H1 (cell line): ENCODE results near the gene CCR9. TPM values are rescaled to one million over a fixed set of nuclear protein-coding genes. Genes with fewer than 3 reads are reported as not detected.

ENCODE experiments used
- CTCF ChIA-PET: fragments of 300-600 bp; sonication (Branson Sonifier 250); formaldehyde crosslinking; loops from one replicate; lab custom pipeline; 2021; ENCODE audit not compliant: partially characterized antibody; lab: Charles Lee
- POLR2A ChIA-PET: fragments of 300-600 bp; sonication (Branson Sonifier 250); formaldehyde crosslinking; loops from one replicate; lab custom pipeline; 2021; ENCODE audit warnings: inconsistent platforms; ENCODE audit not compliant: partially characterized antibody; lab: Charles Lee
- DNase-seq, 2 experiments: peaks; one replicate each; pipeline versions ENCODE4 v3.0.0 to v3.0.0-alpha.2; 2010 to 2022; ENCODE audit warnings: low spot score in 2 of 2, low read depth in 1 of 2, mixed read lengths in 1 of 2
- FAIRE-seq: peaks from 2 replicates; lab custom pipeline; 2011; peaks lifted over from hg19 to GRCh38; lab: Jason Lieb, UNC
- H2AFZ ChIP-seq: 2 replicates; pipeline ENCODE4 v1.8.1; 2012; ENCODE audit warnings: low read length, inconsistent platforms
- H2AK5ac ChIP-seq: 2 replicates; pipeline ENCODE4 v1.6.1; 2013; ENCODE audit warnings: low read depth, low read length
- H2BK120ac ChIP-seq: replicated peaks from 2 replicates; pipeline ENCODE3; 2013; ENCODE audit warnings: low read depth, low read length, inconsistent platforms
- H2BK12ac ChIP-seq: 2 replicates; pipeline ENCODE4 v1.6.1; 2013; ENCODE audit warnings: low read depth, low read length
- H2BK15ac ChIP-seq: 2 replicates; pipeline ENCODE4 v1.6.1; 2013; ENCODE audit warnings: low read length
- H2BK20ac ChIP-seq: 2 replicates; pipeline ENCODE4 v1.6.1; 2013; ENCODE audit warnings: low read length
- H2BK5ac ChIP-seq: 2 replicates; pipeline ENCODE4 v1.6.1; 2013; ENCODE audit warnings: low read depth, low read length
- H3K14ac ChIP-seq: 2 replicates; pipeline ENCODE4 v1.6.1; 2013; ENCODE audit warnings: inconsistent platforms; ENCODE audit not compliant: insufficient read length
- H3K18ac ChIP-seq: 2 replicates; pipeline ENCODE4 v1.6.1; 2013; ENCODE audit warnings: low read length; ENCODE audit errors: extremely low read depth
- H3K23ac ChIP-seq: 2 replicates; pipeline ENCODE4 v1.6.1; 2013; ENCODE audit warnings: inconsistent platforms; ENCODE audit not compliant: insufficient read length
- H3K23me2 ChIP-seq: 2 replicates; pipeline ENCODE4 v1.6.1; 2013; ENCODE audit warnings: low read depth, low read length
- H3K27ac ChIP-seq: 2 replicates; pipeline ENCODE4 v1.6.1; 2011; ENCODE audit warnings: low read depth, low read length, inconsistent platforms
- H3K27me3 ChIP-seq, 4 experiments: replicated peaks in 1 of 4; 1 replicate in 1 of 4; 2 replicates in 3 of 4; pipeline versions ENCODE4 v1.6.1 to v1.8.1; 2011 to 2013; ENCODE audit warnings: low read length in 3 of 4, mild to moderate bottlenecking in 3 of 4, inconsistent platforms in 2 of 4, mixed read lengths in 2 of 4, moderate library complexity in 1 of 4; ENCODE audit not compliant: control insufficient read depth in 3 of 4, insufficient read depth in 3 of 4; ENCODE audit errors: extremely low read depth in 1 of 4
- H3K36me3 ChIP-seq, 4 experiments: 2 replicates each; pipeline versions ENCODE4 v1.6.1 to v1.8.1; 2011 to 2013; ENCODE audit warnings: mild to moderate bottlenecking in 4 of 4, low read length in 3 of 4, moderate library complexity in 2 of 4, control low read depth in 1 of 4, inconsistent platforms in 1 of 4; ENCODE audit not compliant: insufficient read depth in 4 of 4, control insufficient read depth in 2 of 4
- H3K4ac ChIP-seq: replicated peaks from 2 replicates; pipeline ENCODE3; 2013; ENCODE audit warnings: low read length, low read depth, mixed read lengths, inconsistent platforms; ENCODE audit not compliant: insufficient read length
- H3K4me1 ChIP-seq, 4 experiments: replicated peaks in 1 of 4; 1 replicate in 1 of 4; 2 replicates in 3 of 4; pipeline versions ENCODE4 v1.6.1 to v1.8.1; 2011 to 2013; ENCODE audit warnings: low read length in 3 of 4, inconsistent platforms in 2 of 4, mixed read lengths in 1 of 4; ENCODE audit not compliant: insufficient read depth in 4 of 4, control insufficient read depth in 3 of 4
- H3K4me2 ChIP-seq, 2 experiments: 2 replicates each; pipeline versions ENCODE4 v1.6.1 to v1.8.1; 2011 to 2013; ENCODE audit warnings: low read depth in 2 of 2, low read length in 2 of 2, control low read depth in 1 of 2, inconsistent platforms in 1 of 2, mild to moderate bottlenecking in 1 of 2; ENCODE audit not compliant: insufficient read depth in 1 of 2
- H3K4me3 ChIP-seq, 4 experiments: fragments of 200-600, 300-600 bp in 1 of 4; sonication (generic), shearing (Covaris generic), sonication (Bioruptor Twin) in 1 of 4; 2 replicates each; pipeline versions ENCODE4 v1.5.1 to v1.8.1; 2011 to 2016; ENCODE audit warnings: low read length in 4 of 4, low read depth in 3 of 4, control low read depth in 2 of 4, inconsistent platforms in 2 of 4, mild to moderate bottlenecking in 2 of 4, mixed read lengths in 1 of 4, moderate library complexity in 1 of 4; ENCODE audit not compliant: insufficient read depth in 2 of 4; ENCODE audit errors: extremely low read depth in 1 of 4
- H3K56ac ChIP-seq: replicated peaks from 2 replicates; pipeline ENCODE3; 2013; ENCODE audit warnings: low read depth, mild to moderate bottlenecking, mixed read lengths, low read length, inconsistent platforms; ENCODE audit not compliant: insufficient read length
- H3K79me1 ChIP-seq: 2 replicates; pipeline ENCODE4 v1.6.1; 2013; ENCODE audit warnings: low read depth, low read length, control low read depth
- H3K79me2 ChIP-seq, 2 experiments: 2 replicates each; pipeline versions ENCODE4 v1.6.1 to v1.8.1; 2012 to 2013; ENCODE audit warnings: low read length in 2 of 2, mild to moderate bottlenecking in 2 of 2, inconsistent platforms in 1 of 2; ENCODE audit not compliant: insufficient read depth in 2 of 2, control insufficient read depth in 1 of 2
- H3K9ac ChIP-seq, 4 experiments: replicated peaks in 1 of 4; 1 replicate in 1 of 4; 2 replicates in 3 of 4; pipeline versions ENCODE4 v1.6.1 to v1.8.1; 2011 to 2013; ENCODE audit warnings: low read depth in 3 of 4, low read length in 3 of 4, control low read depth in 2 of 4, mild to moderate bottlenecking in 2 of 4, moderate library complexity in 2 of 4, inconsistent platforms in 1 of 4; ENCODE audit errors: extremely low read depth in 1 of 4
- H3K9me3 ChIP-seq, 2 experiments: 2 replicates each; pipeline versions ENCODE4 v1.6.1 to v1.8.1; 2012 to 2013; ENCODE audit warnings: mild to moderate bottlenecking in 2 of 2, moderate library complexity in 2 of 2, control low read depth in 1 of 2, inconsistent platforms in 1 of 2, low read depth in 1 of 2, low read length in 1 of 2, mixed read lengths in 1 of 2; ENCODE audit not compliant: insufficient read depth in 2 of 2
- H4K20me1 ChIP-seq, 2 experiments: replicated peaks in 1 of 2; 2 replicates each; pipeline versions ENCODE3 to v1.8.1; 2011 to 2013; ENCODE audit warnings: inconsistent platforms in 2 of 2, low read length in 2 of 2, mild to moderate bottlenecking in 1 of 2; ENCODE audit not compliant: insufficient read depth in 2 of 2, control insufficient read depth in 1 of 2
- H4K5ac ChIP-seq: 2 replicates; pipeline ENCODE4 v1.6.1; 2013; ENCODE audit warnings: low read length, low read depth, mixed read lengths, inconsistent platforms; ENCODE audit not compliant: insufficient read length
- H4K8ac ChIP-seq: 2 replicates; pipeline ENCODE4 v1.8.0; 2013; ENCODE audit warnings: mild to moderate bottlenecking, moderate library complexity, low read length, inconsistent platforms; ENCODE audit not compliant: insufficient read depth; ENCODE audit errors: extremely low read depth
- H4K91ac ChIP-seq: replicated peaks from 2 replicates; pipeline ENCODE3; 2013; ENCODE audit warnings: low read length, mixed read lengths, inconsistent platforms; ENCODE audit not compliant: insufficient read length
- JUND ChIP-seq: IDR thresholded peaks from 2 replicates; pipeline ENCODE4 v1.6.1; 2011; ENCODE audit warnings: mild to moderate bottlenecking, improper control_type of control experiment, low read length
- WGBS, 2 experiments: shearing (Covaris generic) in 1 of 2; methylation state at CpG; one replicate each; pipeline versions ENCODE4 v1.1.6 to v1.1.7; 2013 to 2015; ENCODE audit warnings: low lambda C conversion rate in 2 of 2, mixed read lengths in 2 of 2, inconsistent platforms in 1 of 2, low coverage in 1 of 2, missing lambda C conversion rate in 1 of 2; ENCODE audit not compliant: insufficient replicate concordance in 2 of 2, insufficient coverage in 1 of 2, insufficient read length in 1 of 2; ENCODE audit errors: extremely low coverage in 1 of 2, missing lambda C conversion rate in 1 of 2; 5-methylcytosine and 5-hydroxymethylcytosine counted together
- polyA plus RNA-seq, 7 experiments: library from polyadenylated mRNA; depleted of rRNA in 3 of 7; stranded (reverse) in 5 of 7; unstranded in 2 of 7; fragments of >200 nt in 5 of 7; fragments of 200-250 nt in 2 of 7; gene quantifications; 1 replicate in 5 of 7; 2 replicates in 1 of 7; 4 replicates in 1 of 7; pipeline versions ENCODE4 v1.2.1 to v1.2.3, GENCODE V29; 2011 to 2013; ENCODE audit warnings: missing spikeins in 2 of 7, mixed read lengths in 2 of 7
- total RNA-seq: library from RNA; stranded (reverse); fragmentation: NEBNext Ultra II Directional; extraction: Animal tissue kit (Norgen Biotek cat#: 25700); gene quantifications from 2 replicates; pipeline ENCODE4 v1.2.1, GENCODE V29; 2021

The CCR9 gene
- total and polyA plus RNA-seq, 2 of the 8 experiments (the other 6 are each of a cell fraction or from before 2014, with no cell fraction given), result not detected

- no peaks in the 10 kb centered on the region; the same call in 1 of the 2 replicates for H3K79me1 ChIP-seq
- H3K23ac ChIP-seq, result no peak overlapping the region
- no peak overlapping the region for H3K27ac ChIP-seq
- DNase-seq (no peak), FAIRE-seq (no peak)
- H3K56ac ChIP-seq, result no peak overlapping the region
- no peak overlapping the region for H3K4ac ChIP-seq
- ChIA-PET CTCF (interaction anchor here (0.6 to 7.8 kb wide), 3 partner anchors 32 to 175 kb away, joined by 3 to 54 read pairs (median 51); no protein-coding TSS in a partner anchor), POLR2A (no interaction called here)
- H3K23me2 ChIP-seq, result no peaks in the 10 kb centered on the region
- H3K9me3 ChIP-seq, result no peaks in the 10 kb centered on the region
- no peak overlapping the region for H3K9ac ChIP-seq
- H2BK5ac ChIP-seq, result no peak overlapping the region
- no peak overlapping the region for H3K14ac ChIP-seq
- H3K4me2 ChIP-seq, result no peak overlapping the region
- H3K4me3 ChIP-seq, result no peak overlapping the region
- H3K36me3 ChIP-seq, result peaks cover 4 to 22% (median 7%) of the 10 kb centered on the region in 4 experiments; a peak in 6 of 8 replicates
- H3K27me3 ChIP-seq, result no peaks in the 10 kb centered on the region
- H3K79me2 ChIP-seq, result no peaks in the 10 kb centered on the region
- no peak overlapping the region for H2BK120ac ChIP-seq
- no peak overlapping the region for H4K91ac ChIP-seq
- H2BK15ac ChIP-seq, result no peak overlapping the region
- no peak overlapping the region for H3K18ac ChIP-seq
- H4K8ac ChIP-seq, result no peak overlapping the region
- H2AK5ac ChIP-seq, result no peak overlapping the region
- no peak overlapping the region for H2BK20ac ChIP-seq
- 86% methylated on average over 9 of the region's 9 CpGs; no CpG with 5 or more reads in 1 of the 2 experiments for WGBS, 2 experiments
- no peak overlapping the region for H4K5ac ChIP-seq
- H4K20me1 ChIP-seq, result peaks cover 0 to 2% of the 10 kb centered on the region in 2 experiments
- no peak overlapping the region for H2AFZ ChIP-seq
- H2BK12ac ChIP-seq, result no peak overlapping the region
- peaks cover 0 to 2% (median under 1%) of the 10 kb centered on the region in 4 experiments; a peak in 2 of 7 replicates for H3K4me1 ChIP-seq
- no peak for TF ChIP-seq JUND
Measured at GRCh38 chr3:45936261-45936660, 49.9 kb downstream of the CCR9 start.
